H1 (cell line): ENCODE measurements around the gene MAN2C1. TPM values are rescaled to one million over a fixed set of nuclear protein-coding genes. Genes with fewer than 3 reads are reported as not detected.

Experiments used
- EZH2 ChIP-seq: fragments of 200-600 bp; sonication (generic); IDR thresholded peaks from 2 replicates; pipeline ENCODE4 v1.7.1; 2012; ENCODE audit warnings: low read depth, mild to moderate bottlenecking, moderate library complexity, low read length, inconsistent platforms; ENCODE audit not compliant: severe bottlenecking
- MAX ChIP-seq: IDR thresholded peaks from 2 replicates; pipeline ENCODE4 v1.6.1; 2012; ENCODE audit warnings: inconsistent platforms
- NRF1 ChIP-seq: IDR thresholded peaks from 2 replicates; pipeline ENCODE4 v1.6.1; 2011; ENCODE audit warnings: mild to moderate bottlenecking, low read depth, low read length, improper control_type of control experiment
- polyA plus RNA-seq, 7 experiments: library from polyadenylated mRNA; depleted of rRNA in 3 of 7; stranded (reverse) in 5 of 7; unstranded in 2 of 7; fragments of >200 nt in 5 of 7; fragments of 200-250 nt in 2 of 7; gene quantifications; 1 replicate in 5 of 7; 2 replicates in 1 of 7; 4 replicates in 1 of 7; pipeline versions ENCODE4 v1.2.1 to v1.2.3, GENCODE V29; 2011 to 2013; ENCODE audit warnings: missing spikeins in 2 of 7, mixed read lengths in 2 of 7
- total RNA-seq: library from RNA; stranded (reverse); fragmentation: NEBNext Ultra II Directional; extraction: Animal tissue kit (Norgen Biotek cat#: 25700); gene quantifications from 2 replicates; pipeline ENCODE4 v1.2.1, GENCODE V29; 2021

Gene MAN2C1
- total and polyA plus RNA-seq, 2 of the 8 experiments (the other 6 are each of a cell fraction or from before 2014, with no cell fraction given): 56.3 to 88.9 TPM

GRCh38 chr15:75327005-75327404 is 41.4 kb downstream of the MAN2C1 start (continued):
- TF ChIP-seq EZH2 (no peak), NRF1 (no peak), MAX (0 out of 2 replicates have a peak, but pooled peaks have one; percentile 10)
- TF ChIP-seq, all 59 proteins: peak for 2
